ENCODE data around the gene HOXA7. TPM values are rescaled to one million over a fixed set of nuclear protein-coding genes. Genes with fewer than 3 reads are reported as not detected.

The HOXA7 gene
- total RNA-seq, 4 donors from 2014 or later = 0.26 to 9.1 (median 5.2) TPM

- Histone ChIP-seq H3K36me3 (no peaks in the 10 kb centered on the region), H3K9me3 (no peaks in the 10 kb centered on the region), H3K27ac (peak overlapping the region in 1 of 2 donors; percentile 14), H3K4me3 (no peak overlapping the region), H3K27me3 (no peaks in the 10 kb centered on the region), H3K4me1 (no peaks in the 10 kb centered on the region)
- no peak for TF ChIP-seq POLR2A (IDR thresholded peaks at IDR 0.05)
- TF ChIP-seq, protein P1, sequence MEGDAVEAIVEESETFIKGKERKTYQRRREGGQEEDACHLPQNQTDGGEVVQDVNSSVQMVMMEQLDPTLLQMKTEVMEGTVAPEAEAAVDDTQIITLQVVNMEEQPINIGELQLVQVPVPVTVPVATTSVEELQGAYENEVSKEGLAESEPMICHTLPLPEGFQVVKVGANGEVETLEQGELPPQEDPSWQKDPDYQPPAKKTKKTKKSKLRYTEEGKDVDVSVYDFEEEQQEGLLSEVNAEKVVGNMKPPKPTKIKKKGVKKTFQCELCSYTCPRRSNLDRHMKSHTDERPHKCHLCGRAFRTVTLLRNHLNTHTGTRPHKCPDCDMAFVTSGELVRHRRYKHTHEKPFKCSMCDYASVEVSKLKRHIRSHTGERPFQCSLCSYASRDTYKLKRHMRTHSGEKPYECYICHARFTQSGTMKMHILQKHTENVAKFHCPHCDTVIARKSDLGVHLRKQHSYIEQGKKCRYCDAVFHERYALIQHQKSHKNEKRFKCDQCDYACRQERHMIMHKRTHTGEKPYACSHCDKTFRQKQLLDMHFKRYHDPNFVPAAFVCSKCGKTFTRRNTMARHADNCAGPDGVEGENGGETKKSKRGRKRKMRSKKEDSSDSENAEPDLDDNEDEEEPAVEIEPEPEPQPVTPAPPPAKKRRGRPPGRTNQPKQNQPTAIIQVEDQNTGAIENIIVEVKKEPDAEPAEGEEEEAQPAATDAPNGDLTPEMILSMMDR (IDR thresholded peaks at IDR 0.05) = no peak
- intact Hi-C loops (cut with DNase I; ENCODE audit: low total_unique reads) = no loop called here
- DNase-seq = no peak
These were observed 34.2 kb downstream of the HOXA7 start for GRCh38 chr7:27122077-27122910.

DNA sequence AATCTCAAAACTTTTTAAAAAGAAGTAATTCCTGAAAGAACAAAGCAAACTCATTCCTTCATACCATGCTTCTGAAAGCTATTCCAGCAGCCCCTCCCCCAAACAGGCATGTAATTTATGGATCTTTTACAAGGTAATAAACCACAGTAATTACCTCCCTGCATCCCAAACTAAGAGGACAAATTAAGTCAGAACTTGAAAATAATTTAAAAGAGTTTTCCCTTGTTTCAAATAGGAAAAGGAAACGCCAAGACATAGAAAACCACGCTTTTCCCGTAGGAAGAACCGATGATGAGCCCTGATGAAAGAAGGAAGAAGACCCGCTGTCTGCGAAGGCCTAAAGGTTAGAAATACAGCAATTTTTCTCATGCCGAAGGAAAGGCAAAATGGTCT is 34.8 kb downstream of the HOXA7 start:
- Histone ChIP-seq H3K4me1 (no peaks in the 10 kb centered on the region), H3K9me3 (no peaks in the 10 kb centered on the region), H3K27me3 (no peaks in the 10 kb centered on the region), H3K4me3 (no peak overlapping the region), H3K36me3 (no peaks in the 10 kb centered on the region), H3K27ac (peak overlapping the region in 1 of 2 donors; percentile 14)
- DNase-seq = no peak
- TF ChIP-seq, protein P1 (IDR thresholded peaks at IDR 0.05) = no peak
- TF ChIP-seq POLR2A (IDR thresholded peaks at IDR 0.05) = no peak
- intact Hi-C loops (cut with DNase I; ENCODE audit: low total_unique reads) = no loop called here

- H3K4me1 ChIP-seq = no peaks in the 10 kb centered on the region
- H3K27ac ChIP-seq = peak overlapping the region in 1 of 2 donors; percentile 7
- intact Hi-C loops (cut with DNase I; ENCODE audit: low total_unique reads) = no loop called here
These were observed 37.0 kb downstream of the HOXA7 start for GRCh38 chr7:27119412-27119911.

GRCh38 chr7:27118580-27118979 is 37.9 kb downstream of the HOXA7 start:
- intact Hi-C loops (cut with DNase I; ENCODE audit: low total_unique reads) = no loop called here
- TF ChIP-seq, protein P1 (IDR thresholded peaks at IDR 0.05) = no peak
- no peak for TF ChIP-seq POLR2A (IDR thresholded peaks at IDR 0.05)
- peak overlapping the region; percentile 77 to 80 for H3K27ac ChIP-seq
- H3K27me3 ChIP-seq = no peaks in the 10 kb centered on the region
- H3K36me3 ChIP-seq = no peaks in the 10 kb centered on the region
- no peaks in the 10 kb centered on the region for H3K9me3 ChIP-seq
- H3K4me1 ChIP-seq = peaks cover 0 to 4% of the 10 kb centered on the region in 2 donors
- no peak overlapping the region for H3K4me3 ChIP-seq
- DNase-seq = no peak

More at GRCh38 chr7:27119412-27119911, 37.0 kb downstream of the HOXA7 start:
- Histone ChIP-seq H3K9me3 (no peaks in the 10 kb centered on the region), H3K27me3 (no peaks in the 10 kb centered on the region), H3K36me3 (no peaks in the 10 kb centered on the region), H3K4me3 (no peak overlapping the region)
- no peak for TF ChIP-seq POLR2A (IDR thresholded peaks at IDR 0.05)
- TF ChIP-seq, protein P1 (IDR thresholded peaks at IDR 0.05) = no peak
- no peak for DNase-seq

GRCh38 chr7:27117887-27118491 is 38.5 kb downstream of the HOXA7 start:
- Histone ChIP-seq H3K4me1 (peaks cover 0 to 4% of the 10 kb centered on the region in 2 donors), H3K36me3 (no peaks in the 10 kb centered on the region), H3K27ac (peak overlapping the region; percentile 77 to 80), H3K9me3 (no peaks in the 10 kb centered on the region), H3K4me3 (no peak overlapping the region), H3K27me3 (no peaks in the 10 kb centered on the region)
- intact Hi-C loops (cut with DNase I; ENCODE audit: low total_unique reads) = no loop called here
- TF ChIP-seq, protein P1 (IDR thresholded peaks at IDR 0.05) = no peak
- no peak for TF ChIP-seq POLR2A (IDR thresholded peaks at IDR 0.05)
- DNase-seq = no peak
